ENCODE measurements around the gene DNAJB2.

The DNAJB2 gene

GRCh38 chr2:219327719-219328118, 48.6 kb downstream of the DNAJB2 start:
- H3K9ac ChIP-seq (ENCODE audit: insufficient read length) = no peak overlapping the region
- TF ChIP-seq EZH2 (IDR thresholded peaks at IDR 0.05) (no peak), FOXP2 (optimal IDR thresholded peaks at IDR 0.05; ENCODE audit: control extremely low read depth, extremely low read length, insufficient read depth) (no peak), POLR2AphosphoS5 (IDR thresholded peaks at IDR 0.05; ENCODE audit: borderline replicate concordance, low read depth, low read length) (no peak)
- no peak overlapping the region for H3K4me3 ChIP-seq
- H3K9me3 ChIP-seq (ENCODE audit: low read depth, low read length) = no peaks in the 10 kb centered on the region
- DNase-seq (ENCODE audit: low read depth, low spot score) = no peak
- H3K36me3 ChIP-seq (ENCODE audit: insufficient read depth, low read length) = no peaks in the 10 kb centered on the region
- no peak overlapping the region for H3K27ac ChIP-seq

GRCh38 chr2:219331560-219332213, 52.5 kb downstream of the DNAJB2 start:
- no peaks in the 10 kb centered on the region for H3K9me3 ChIP-seq (ENCODE audit: low read depth, low read length)
- TF ChIP-seq FOXP2 (optimal IDR thresholded peaks at IDR 0.05; ENCODE audit: control extremely low read depth, extremely low read length, insufficient read depth) = peak; percentile 32
- TF ChIP-seq EZH2 (IDR thresholded peaks at IDR 0.05) = no peak
- TF ChIP-seq POLR2AphosphoS5 (IDR thresholded peaks at IDR 0.05; ENCODE audit: borderline replicate concordance, low read depth, low read length) = no peak
- no peak for DNase-seq (ENCODE audit: low read depth, low spot score)
- H3K36me3 ChIP-seq (ENCODE audit: insufficient read depth, low read length) = no peaks in the 10 kb centered on the region
- no peak overlapping the region for H3K9ac ChIP-seq (ENCODE audit: insufficient read length)
- no peak overlapping the region for H3K4me3 ChIP-seq
- H3K27ac ChIP-seq = no peak overlapping the region

- Histone ChIP-seq H3K36me3 (ENCODE audit: insufficient read depth, low read length) (no peaks in the 10 kb centered on the region), H3K9ac (ENCODE audit: insufficient read length) (no peak within 1 kb of the TSS), H3K9me3 (ENCODE audit: low read depth, low read length) (no peaks in the 10 kb centered on the region), H3K4me3 (no peak within 1 kb of the TSS), H3K27ac (no peak within 1 kb of the TSS)
- TF ChIP-seq FOXP2 (optimal IDR thresholded peaks at IDR 0.05; ENCODE audit: control extremely low read depth, extremely low read length, insufficient read depth) (no peak), EZH2 (IDR thresholded peaks at IDR 0.05) (no peak), POLR2AphosphoS5 (IDR thresholded peaks at IDR 0.05; ENCODE audit: borderline replicate concordance, low read depth, low read length) (no peak)
- DNase-seq (ENCODE audit: low read depth, low spot score) = no peak
Observed at GRCh38 chr2:219332542-219332941, 53.4 kb downstream of the DNAJB2 start, which contains the start of gene RESP18. RESP18 (minus strand) TSS chr2:219332744.

DNA sequence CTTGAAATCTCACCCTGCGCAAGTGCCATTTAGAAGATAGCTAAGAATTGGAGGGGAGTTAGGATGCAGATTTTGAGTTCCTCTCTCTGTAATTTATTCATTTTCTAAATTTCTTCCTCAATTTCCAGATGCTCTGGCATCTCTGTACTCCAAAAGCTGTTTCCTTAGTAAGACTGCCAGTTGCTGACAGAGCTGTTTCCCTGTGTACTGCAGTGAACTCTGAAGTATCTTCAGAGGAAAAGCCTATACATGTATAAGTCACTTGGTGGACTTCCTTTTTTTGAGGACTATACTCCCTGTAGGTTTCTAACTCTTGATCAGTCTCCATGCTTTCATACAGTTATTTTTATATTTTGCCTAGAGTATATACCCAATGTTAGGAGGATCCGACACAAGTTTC, 54.9 kb downstream of the DNAJB2 start:
- Histone ChIP-seq H3K9ac (ENCODE audit: insufficient read length) (no peak overlapping the region), H3K27ac (no peak overlapping the region)
- TF ChIP-seq FOXP2 (optimal IDR thresholded peaks at IDR 0.05; ENCODE audit: control extremely low read depth, extremely low read length, insufficient read depth) = no peak
- no peak for TF ChIP-seq POLR2AphosphoS5 (IDR thresholded peaks at IDR 0.05; ENCODE audit: borderline replicate concordance, low read depth, low read length)
- TF ChIP-seq EZH2 (IDR thresholded peaks at IDR 0.05) = no peak

GRCh38 chr2:219335373-219335786, 56.2 kb downstream of the DNAJB2 start:
- H3K36me3 ChIP-seq (ENCODE audit: insufficient read depth, low read length) = no peaks in the 10 kb centered on the region
- no peaks in the 10 kb centered on the region for H3K9me3 ChIP-seq (ENCODE audit: low read depth, low read length)
- no peak for DNase-seq (ENCODE audit: low read depth, low spot score)
- H3K9ac ChIP-seq (ENCODE audit: insufficient read length) = no peak overlapping the region
- H3K4me3 ChIP-seq = no peak overlapping the region
- H3K27ac ChIP-seq = no peak overlapping the region
- no peak for TF ChIP-seq POLR2AphosphoS5 (IDR thresholded peaks at IDR 0.05; ENCODE audit: borderline replicate concordance, low read depth, low read length)
- no peak for TF ChIP-seq EZH2 (IDR thresholded peaks at IDR 0.05)
- no peak for TF ChIP-seq FOXP2 (optimal IDR thresholded peaks at IDR 0.05; ENCODE audit: control extremely low read depth, extremely low read length, insufficient read depth)

More for the DNA sequence above, 54.9 kb downstream of the DNAJB2 start:
- DNase-seq (ENCODE audit: low read depth, low spot score) = no peak
- Histone ChIP-seq H3K36me3 (ENCODE audit: insufficient read depth, low read length) (no peaks in the 10 kb centered on the region), H3K4me3 (no peak overlapping the region), H3K9me3 (ENCODE audit: low read depth, low read length) (no peaks in the 10 kb centered on the region)
